Nephron (organoid): Measurements from ENCODE around the gene NCBP1.
"Not testable (repeated sequence)": the region's sequence is repeated elsewhere in the genome, so short reads cannot be mapped to it uniquely, and the experiment has no call there.

Experiments used
- H3K27ac Mint-ChIP-seq, 3 experiments: 2 replicates each; pipeline ENCODE4 v1.8.0; 2020; ENCODE audit warnings: mixed read lengths in 3 of 3, mild to moderate bottlenecking in 2 of 3, moderate library complexity in 1 of 3
- H3K27me3 Mint-ChIP-seq: 2 replicates; pipeline ENCODE4 v1.8.0; 2021; ENCODE audit warnings: low read depth, mild to moderate bottlenecking, moderate library complexity, mixed read lengths
- H3K36me3 Mint-ChIP-seq: 2 replicates; pipeline ENCODE4 v1.8.0; 2020; ENCODE audit warnings: low read depth, mixed read lengths
- H3K4me1 Mint-ChIP-seq: 2 replicates; pipeline ENCODE4 v1.8.0; 2020; ENCODE audit warnings: mixed read lengths
- H3K4me3 Mint-ChIP-seq, 3 experiments: 2 replicates each; pipeline ENCODE4 v1.8.0; 2020; ENCODE audit warnings: mild to moderate bottlenecking in 3 of 3, mixed read lengths in 3 of 3, moderate library complexity in 2 of 3
- H3K9me3 Mint-ChIP-seq: 2 replicates; pipeline ENCODE4 v1.8.0; 2020; ENCODE audit warnings: mixed read lengths
- TF ChIP-seq, protein P1 (sequence below), 3 experiments: fragments of 200-600 bp; sonication (generic); IDR thresholded peaks; one replicate each; pipeline ENCODE4 v1.5.0; 2021; ENCODE audit warnings: antibody characterized with exemption in 3 of 3; ENCODE audit not compliant: unreplicated experiment in 3 of 3

The NCBP1 gene

DNA sequence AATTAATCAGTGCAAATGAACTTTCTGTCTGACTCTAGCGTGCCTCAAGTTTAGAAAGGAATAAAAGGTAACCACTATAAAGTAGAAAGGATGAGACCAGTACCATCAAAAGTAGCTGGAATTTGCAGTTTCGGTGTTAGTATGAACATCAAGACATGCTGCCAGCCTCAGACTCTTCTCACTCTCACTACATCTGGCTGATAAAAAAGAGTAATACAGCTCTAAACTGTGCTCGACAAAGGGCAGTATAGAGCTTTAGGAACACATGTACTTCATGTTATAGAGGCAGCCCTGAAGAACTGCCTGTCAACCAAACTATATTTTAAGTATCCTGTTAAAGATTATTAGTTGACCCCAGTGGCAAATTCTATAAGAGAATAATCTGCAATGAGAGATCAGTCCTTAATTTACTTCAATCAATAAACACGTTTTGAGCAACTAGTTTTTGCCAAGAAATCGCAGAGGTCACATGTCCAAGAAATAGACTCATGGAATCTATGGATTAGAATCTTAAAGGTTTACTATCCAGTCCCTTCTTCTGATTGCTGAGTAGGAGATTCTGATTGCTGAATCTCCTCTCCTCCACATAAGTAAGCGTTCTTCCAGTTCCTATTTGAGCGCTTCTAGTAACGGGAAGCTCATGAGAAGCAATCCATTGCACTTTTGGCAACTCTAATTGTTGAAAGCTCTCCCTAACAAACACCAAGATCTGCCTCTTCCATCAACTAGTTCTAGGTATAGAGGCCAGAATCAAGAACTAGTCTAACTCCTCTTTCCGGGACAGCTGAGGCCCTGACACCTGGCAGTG lies 62.6 kb downstream of the NCBP1 start:
- H3K4me1 Mint-ChIP-seq, result peaks cover 37% of the 10 kb centered on the region
- no peaks in the 10 kb centered on the region for H3K9me3 Mint-ChIP-seq
- peak overlapping the region; percentile 89 to 98 (median 93) for H3K4me3 Mint-ChIP-seq
- peaks cover 13% of the 10 kb centered on the region for H3K27me3 Mint-ChIP-seq
- TF ChIP-seq, protein P1, sequence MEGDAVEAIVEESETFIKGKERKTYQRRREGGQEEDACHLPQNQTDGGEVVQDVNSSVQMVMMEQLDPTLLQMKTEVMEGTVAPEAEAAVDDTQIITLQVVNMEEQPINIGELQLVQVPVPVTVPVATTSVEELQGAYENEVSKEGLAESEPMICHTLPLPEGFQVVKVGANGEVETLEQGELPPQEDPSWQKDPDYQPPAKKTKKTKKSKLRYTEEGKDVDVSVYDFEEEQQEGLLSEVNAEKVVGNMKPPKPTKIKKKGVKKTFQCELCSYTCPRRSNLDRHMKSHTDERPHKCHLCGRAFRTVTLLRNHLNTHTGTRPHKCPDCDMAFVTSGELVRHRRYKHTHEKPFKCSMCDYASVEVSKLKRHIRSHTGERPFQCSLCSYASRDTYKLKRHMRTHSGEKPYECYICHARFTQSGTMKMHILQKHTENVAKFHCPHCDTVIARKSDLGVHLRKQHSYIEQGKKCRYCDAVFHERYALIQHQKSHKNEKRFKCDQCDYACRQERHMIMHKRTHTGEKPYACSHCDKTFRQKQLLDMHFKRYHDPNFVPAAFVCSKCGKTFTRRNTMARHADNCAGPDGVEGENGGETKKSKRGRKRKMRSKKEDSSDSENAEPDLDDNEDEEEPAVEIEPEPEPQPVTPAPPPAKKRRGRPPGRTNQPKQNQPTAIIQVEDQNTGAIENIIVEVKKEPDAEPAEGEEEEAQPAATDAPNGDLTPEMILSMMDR (IDR thresholded peaks at IDR 0.05; ENCODE audit: unreplicated experiment in 3 of 3), result no peak
- peak overlapping the region; percentile 94 to 96 (median 95) for H3K27ac Mint-ChIP-seq
- peaks cover 13% of the 10 kb centered on the region for H3K36me3 Mint-ChIP-seq

DNA sequence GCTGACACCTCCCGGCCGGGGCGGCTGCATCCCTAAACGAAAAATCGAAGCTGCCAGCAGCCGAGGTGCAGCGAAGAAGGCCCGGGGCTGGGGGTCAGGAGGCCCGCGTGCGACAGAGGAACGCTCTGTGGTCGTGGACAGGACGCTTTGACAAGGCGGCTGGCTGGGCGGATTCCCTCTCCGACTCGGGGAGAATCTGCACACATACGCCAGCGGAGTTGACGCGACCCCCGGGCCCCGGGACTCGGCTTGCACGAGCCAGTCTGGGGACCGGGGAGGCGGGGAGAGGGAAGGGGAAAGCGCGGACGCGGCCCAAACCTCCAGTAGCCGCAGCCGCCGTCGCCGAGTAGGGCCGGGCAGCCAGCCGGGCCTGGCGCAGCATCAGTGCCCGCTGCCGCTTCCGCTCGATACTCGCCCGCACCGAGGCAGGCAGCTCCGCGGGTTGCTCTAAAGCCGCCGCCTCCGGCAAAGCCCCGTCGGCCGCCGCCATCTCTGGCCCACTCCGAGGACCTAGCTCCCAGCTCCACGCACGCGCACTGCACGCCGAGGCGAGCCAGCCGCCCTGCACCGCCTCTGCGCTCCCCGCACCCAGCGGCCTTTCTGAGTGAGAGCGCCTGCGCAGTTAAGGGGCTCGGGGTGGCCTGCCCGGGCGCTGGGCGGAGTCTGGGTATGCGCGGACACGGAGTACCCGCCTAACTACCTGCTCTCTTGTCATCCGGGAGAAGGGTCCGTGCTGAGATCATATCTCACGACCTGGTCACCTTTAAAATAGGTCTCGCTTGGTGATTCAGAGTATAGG lies 63.4 kb downstream of the NCBP1 start, which contains the start of gene XPA:
Gene XPA (minus strand): TSS at position 538 of the 799 bp plus-strand sequence. CDS start 48 bp downstream, at position 490.
- no peaks in the 10 kb centered on the region for H3K9me3 Mint-ChIP-seq
- TF ChIP-seq, protein P1 (IDR thresholded peaks at IDR 0.05; ENCODE audit: unreplicated experiment in 3 of 3), result no peak
- H3K4me3 Mint-ChIP-seq, result peak within 1 kb of the TSS; percentile 89 to 98 (median 93)
- H3K4me1 Mint-ChIP-seq, result peaks cover 37% of the 10 kb centered on the region
- H3K27ac Mint-ChIP-seq, result peak within 1 kb of the TSS; percentile 94 to 96 (median 95)
- H3K27me3 Mint-ChIP-seq, result peaks cover 21% of the 10 kb centered on the region
- peaks cover 12% of the 10 kb centered on the region for H3K36me3 Mint-ChIP-seq

DNA sequence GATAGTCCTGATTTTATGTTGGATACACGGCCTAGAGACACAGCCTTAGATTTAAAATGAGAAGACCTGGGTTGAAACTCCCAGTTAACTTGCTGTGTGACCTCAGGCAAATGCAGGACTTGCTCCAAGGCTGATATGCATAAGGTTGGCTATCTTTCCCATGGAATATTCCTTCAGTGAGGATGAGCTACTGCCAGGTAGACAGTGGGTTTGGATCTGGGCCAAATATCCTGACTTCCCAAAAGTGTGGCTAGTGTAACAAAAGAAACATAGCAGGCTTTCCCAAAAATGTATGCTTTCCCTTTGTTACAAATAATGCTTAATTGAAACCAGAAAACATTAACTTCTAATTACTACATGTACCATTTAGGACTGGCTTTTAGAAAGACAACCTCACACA lies 64.2 kb downstream of the NCBP1 start:
- H3K4me3 Mint-ChIP-seq, result peak overlapping the region; percentile 89 to 98 (median 93)

GRCh38 chr9:97698865-97699264 lies 65.2 kb downstream of the NCBP1 start:
- no peak overlapping the region for H3K27ac Mint-ChIP-seq
- H3K4me3 Mint-ChIP-seq, result peak overlapping the region in 2 of 3 experiments; percentile 19 to 34
- H3K27me3 Mint-ChIP-seq, result peaks cover 22% of the 10 kb centered on the region
- H3K4me1 Mint-ChIP-seq, result peaks cover 32% of the 10 kb centered on the region
- TF ChIP-seq, protein P1 (IDR thresholded peaks at IDR 0.05; ENCODE audit: unreplicated experiment in 3 of 3), result no peak
- H3K36me3 Mint-ChIP-seq, result no peaks in the 10 kb centered on the region
- no peaks in the 10 kb centered on the region for H3K9me3 Mint-ChIP-seq

More for the DNA sequence above, 64.2 kb downstream of the NCBP1 start:
- peaks cover 21% of the 10 kb centered on the region for H3K27me3 Mint-ChIP-seq
- H3K9me3 Mint-ChIP-seq, result no peaks in the 10 kb centered on the region
- TF ChIP-seq, protein P1 (IDR thresholded peaks at IDR 0.05; ENCODE audit: unreplicated experiment in 3 of 3), result no peak
- peaks cover 37% of the 10 kb centered on the region for H3K4me1 Mint-ChIP-seq
- H3K27ac Mint-ChIP-seq, result peak overlapping the region; percentile 91 to 96 (median 95)
- peaks cover 7% of the 10 kb centered on the region for H3K36me3 Mint-ChIP-seq

DNA sequence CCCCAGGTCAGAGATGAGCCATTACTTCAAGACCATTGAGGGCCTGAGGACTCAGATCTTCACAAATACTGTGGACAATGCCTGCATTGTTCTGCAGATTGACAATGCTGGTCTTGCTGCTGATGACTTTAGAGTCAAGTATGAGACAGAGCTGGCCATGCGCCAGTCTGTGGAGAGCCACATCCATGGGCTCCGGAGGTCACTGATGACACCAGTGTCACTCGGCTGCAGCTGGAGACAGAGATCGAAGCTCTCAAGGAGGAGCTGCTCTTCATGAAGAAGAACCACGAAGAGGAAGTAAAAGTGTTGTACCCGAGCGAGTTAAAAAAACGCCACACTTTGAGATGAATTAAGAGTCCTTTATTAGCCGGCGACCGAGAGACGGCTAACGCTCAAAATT lies 65.7 kb downstream of the NCBP1 start:
- peaks cover 28% of the 10 kb centered on the region for H3K4me1 Mint-ChIP-seq
- H3K27me3 Mint-ChIP-seq, result peaks cover 25% of the 10 kb centered on the region
- H3K4me3 Mint-ChIP-seq, H3K9me3 Mint-ChIP-seq, H3K27ac Mint-ChIP-seq, H3K36me3 Mint-ChIP-seq: not testable (repeated sequence)

- Mint-ChIP-seq H3K4me3 (peak overlapping the region in 1 of 3 experiments; percentile 24), H3K27me3 (peaks cover 25% of the 10 kb centered on the region), H3K4me1 (peaks cover 23% of the 10 kb centered on the region)
- H3K27ac Mint-ChIP-seq, H3K9me3 Mint-ChIP-seq, H3K36me3 Mint-ChIP-seq: not testable (repeated sequence)
Observed at GRCh38 chr9:97699824-97700223, 66.2 kb downstream of the NCBP1 start.
